Gastrocnemius medialis (tissue), 4 donors: ENCODE data around the gene HSF2BP. TPM values are rescaled to one million over a fixed set of nuclear protein-coding genes. Genes with fewer than 3 reads are reported as not detected.
"Not testable (repeated sequence)": the region's sequence is repeated elsewhere in the genome, so short reads cannot be mapped to it uniquely, and the experiment has no call there.

Experiments used
- ATAC-seq, 2 donors: fragments of 150-250 bp; one replicate each; pipeline ENCODE4 v1.9.1; 2016
- DNase-seq, 2 donors: peaks; one replicate each; pipeline ENCODE4 v3.0.0-alpha.2; 2019
- H3K27ac ChIP-seq, 4 donors: fragments of 200-600 bp; sonication (generic); 1 replicate in 1 of 4; 2 replicates in 3 of 4; pipeline ENCODE4 v1.5.1; 2016 to 2018; ENCODE audit warnings: mild to moderate bottlenecking in 2 of 4, moderate library complexity in 1 of 4
- H3K27me3 ChIP-seq, 3 donors: fragments of 200-600 bp; sonication (generic) in 2 of 3; 1 replicate in 1 of 3; 2 replicates in 2 of 3; pipeline versions ENCODE4 v1.5.1 to v1.6.0; 2016 to 2019; ENCODE audit warnings: mild to moderate bottlenecking in 1 of 3, moderate library complexity in 1 of 3
- H3K36me3 ChIP-seq, 2 donors: fragments of 200-600 bp; sonication (generic) in 1 of 2; one replicate each; pipeline ENCODE4 v1.5.1; 2017 to 2018
- H3K4me1 ChIP-seq, 2 donors: fragments of 200-600 bp; sonication (generic) in 1 of 2; one replicate each; pipeline ENCODE4 v1.5.1; 2016 to 2017; ENCODE audit warnings: mild to moderate bottlenecking in 2 of 2
- H3K4me3 ChIP-seq, 4 donors: fragments of 200-600 bp; sonication (generic) in 3 of 4; 1 replicate in 1 of 4; 2 replicates in 3 of 4; pipeline ENCODE4 v1.5.1; 2016 to 2019; ENCODE audit warnings: mild to moderate bottlenecking in 2 of 4
- H3K9me3 ChIP-seq, 3 donors: fragments of 200-600 bp; sonication (generic) in 2 of 3; 1 replicate in 1 of 3; 2 replicates in 2 of 3; pipeline ENCODE4 v1.5.1; 2016 to 2019
- CTCF ChIP-seq, 5 experiments: fragments of 450-650 bp in 3 of 5; fragments of 200-600 bp in 2 of 5; sonication (generic) in 2 of 5; IDR thresholded peaks in 4 of 5; conservative IDR thresholded peaks in 1 of 5; 1 replicate in 4 of 5; 2 replicates in 1 of 5; pipeline ENCODE4 v1.5.1; 2016 to 2019; ENCODE audit warnings: antibody characterized with exemption in 5 of 5, mild to moderate bottlenecking in 3 of 5, moderate library complexity in 3 of 5
- POLR2A ChIP-seq, 2 donors: fragments of 450-650 bp; IDR thresholded peaks; one replicate each; pipeline ENCODE4 v1.6.1; 2017; ENCODE audit warnings: antibody characterized with exemption in 2 of 2, mild to moderate bottlenecking in 2 of 2, moderate library complexity in 2 of 2
- in situ Hi-C, 4 donors: fragments of 200-750 bp; cut with MboI; loops; one replicate each; pipeline versions ENCODE4 v1.15.0 to v1.8.0; 2017; ENCODE audit warnings: low sequenced_read_pairs in 4 of 4
- intact Hi-C: fragments of 100-400 bp; cut with DNase I; formaldehyde crosslinking; loops from one replicate; pipeline ENCODE4 v1.15.1; 2023; ENCODE audit warnings: low total_unique reads
- total RNA-seq, 4 donors: library from RNA; depleted of rRNA; stranded (reverse); fragments of >200 nt; gene quantifications; one replicate each; pipeline versions ENCODE4 v1.1.0 to v1.2.3, GENCODE V29; 2016

HSF2BP gene
- total RNA-seq, 4 donors from 2014 or later: 0.63 TPM; not detected in 3

GRCh38 chr21:43596616-43597015 is 62.7 kb downstream of the HSF2BP start:
- ATAC-seq (no peak), DNase-seq (no peak)
- H3K27ac ChIP-seq: no peak overlapping the region
- in situ Hi-C loops: no loop called here
- H3K36me3 ChIP-seq: no peaks in the 10 kb centered on the region
- H3K4me1 ChIP-seq: peaks cover 0 to 4% of the 10 kb centered on the region in 2 donors
- H3K9me3 ChIP-seq: no peaks in the 10 kb centered on the region
- no peak overlapping the region for H3K4me3 ChIP-seq
- H3K27me3 ChIP-seq: no peaks in the 10 kb centered on the region
- intact Hi-C loops: no loop called here
- no peak for TF ChIP-seq POLR2A (IDR thresholded peaks at IDR 0.05)
- no peak for TF ChIP-seq CTCF (IDR thresholded peaks at IDR 0.05 in 4 of 5, conservative IDR thresholded peaks at IDR 0.05 in 1 of 5)

- intact Hi-C loops: not testable (repeated sequence)
Measured at GRCh38 chr21:43595769-43596168, 63.5 kb downstream of the HSF2BP start.

GRCh38 chr21:43593078-43593477 is 66.2 kb downstream of the HSF2BP start:
- Histone ChIP-seq H3K27ac (no peak overlapping the region), H3K4me1 (no peaks in the 10 kb centered on the region), H3K27me3 (no peaks in the 10 kb centered on the region), H3K36me3 (no peaks in the 10 kb centered on the region), H3K4me3 (no peak overlapping the region), H3K9me3 (no peaks in the 10 kb centered on the region)
- DNase-seq (no peak), ATAC-seq (no peak)
- TF ChIP-seq CTCF (IDR thresholded peaks at IDR 0.05 in 4 of 5, conservative IDR thresholded peaks at IDR 0.05 in 1 of 5) (no peak), POLR2A (IDR thresholded peaks at IDR 0.05) (no peak)
- in situ Hi-C loops (no loop called here), intact Hi-C loops (no loop called here)

More at GRCh38 chr21:43595769-43596168, 63.5 kb downstream of the HSF2BP start:
- H3K27me3 ChIP-seq, ATAC-seq, H3K4me1 ChIP-seq, H3K36me3 ChIP-seq, H3K4me3 ChIP-seq, H3K27ac ChIP-seq, H3K9me3 ChIP-seq, in situ Hi-C loops, DNase-seq: not testable (repeated sequence)

GRCh38 chr21:43591571-43591970 is 67.7 kb downstream of the HSF2BP start:
- in situ Hi-C loops (no loop called here), intact Hi-C loops (no loop called here)
- no peak for ATAC-seq
- Histone ChIP-seq H3K4me3 (no peak overlapping the region), H3K4me1 (peaks cover 4 to 7% of the 10 kb centered on the region in 2 donors), H3K36me3 (no peaks in the 10 kb centered on the region), H3K27me3 (no peaks in the 10 kb centered on the region), H3K27ac (no peak overlapping the region), H3K9me3 (no peaks in the 10 kb centered on the region)
- DNase-seq: no peak
- no peak for TF ChIP-seq CTCF (IDR thresholded peaks at IDR 0.05 in 4 of 5, conservative IDR thresholded peaks at IDR 0.05 in 1 of 5)
- no peak for TF ChIP-seq POLR2A (IDR thresholded peaks at IDR 0.05)

- Histone ChIP-seq H3K9me3 (no peaks in the 10 kb centered on the region), H3K4me1 (peaks cover 17 to 21% of the 10 kb centered on the region in 2 donors), H3K4me3 (no peak overlapping the region), H3K36me3 (no peaks in the 10 kb centered on the region), H3K27me3 (no peaks in the 10 kb centered on the region), H3K27ac (no peak overlapping the region)
- ATAC-seq (no peak), DNase-seq (no peak)
- intact Hi-C loops: no loop called here
- TF ChIP-seq POLR2A (IDR thresholded peaks at IDR 0.05) (no peak), CTCF (IDR thresholded peaks at IDR 0.05 in 4 of 5, conservative IDR thresholded peaks at IDR 0.05 in 1 of 5) (no peak)
- in situ Hi-C loops: no loop called here
Measured at GRCh38 chr21:43590194-43590593, 69.1 kb downstream of the HSF2BP start.
